ENCODE data around the gene GABPB1.

The GABPB1 gene

DNA sequence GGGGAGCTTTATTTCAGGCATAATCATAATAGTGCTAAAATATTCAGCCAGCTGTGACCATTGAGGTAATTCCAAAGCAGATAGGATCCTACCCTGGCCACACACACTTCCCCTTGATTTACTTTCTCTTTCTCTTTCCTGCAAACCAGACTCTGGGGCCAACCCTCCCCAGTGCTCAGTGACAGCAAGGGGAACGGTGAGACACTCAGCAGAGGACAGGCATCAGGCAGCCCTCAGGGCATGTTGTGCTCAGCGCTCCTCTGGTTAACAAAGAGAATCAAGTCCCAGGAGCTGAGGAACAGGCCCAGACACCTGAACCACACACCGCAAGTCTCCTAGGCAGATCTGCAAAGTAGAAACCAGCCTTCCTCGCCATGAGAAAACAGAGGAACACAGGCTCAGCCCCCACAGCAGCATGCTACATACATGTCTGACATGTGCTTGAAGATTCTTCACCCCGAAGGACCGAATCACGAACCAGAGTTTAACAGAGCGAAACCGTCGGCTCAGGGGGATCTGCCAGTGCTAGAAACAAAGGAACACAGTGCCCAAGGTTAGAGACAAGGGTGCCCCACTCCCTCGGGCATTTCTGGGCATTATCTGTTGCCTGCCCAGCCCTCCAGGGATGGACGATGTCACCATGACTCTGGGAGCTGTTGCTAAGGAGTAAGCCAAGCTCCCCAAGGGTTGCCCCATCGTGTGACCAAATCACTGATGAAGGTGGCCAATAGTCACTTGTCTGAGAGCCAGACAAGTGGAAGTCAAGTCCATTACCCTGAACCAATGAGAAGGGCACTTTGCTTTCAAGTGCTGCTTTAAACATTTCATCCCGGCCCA lies 107.0 kb downstream of the GABPB1 start:
- TF ChIP-seq, protein P1, sequence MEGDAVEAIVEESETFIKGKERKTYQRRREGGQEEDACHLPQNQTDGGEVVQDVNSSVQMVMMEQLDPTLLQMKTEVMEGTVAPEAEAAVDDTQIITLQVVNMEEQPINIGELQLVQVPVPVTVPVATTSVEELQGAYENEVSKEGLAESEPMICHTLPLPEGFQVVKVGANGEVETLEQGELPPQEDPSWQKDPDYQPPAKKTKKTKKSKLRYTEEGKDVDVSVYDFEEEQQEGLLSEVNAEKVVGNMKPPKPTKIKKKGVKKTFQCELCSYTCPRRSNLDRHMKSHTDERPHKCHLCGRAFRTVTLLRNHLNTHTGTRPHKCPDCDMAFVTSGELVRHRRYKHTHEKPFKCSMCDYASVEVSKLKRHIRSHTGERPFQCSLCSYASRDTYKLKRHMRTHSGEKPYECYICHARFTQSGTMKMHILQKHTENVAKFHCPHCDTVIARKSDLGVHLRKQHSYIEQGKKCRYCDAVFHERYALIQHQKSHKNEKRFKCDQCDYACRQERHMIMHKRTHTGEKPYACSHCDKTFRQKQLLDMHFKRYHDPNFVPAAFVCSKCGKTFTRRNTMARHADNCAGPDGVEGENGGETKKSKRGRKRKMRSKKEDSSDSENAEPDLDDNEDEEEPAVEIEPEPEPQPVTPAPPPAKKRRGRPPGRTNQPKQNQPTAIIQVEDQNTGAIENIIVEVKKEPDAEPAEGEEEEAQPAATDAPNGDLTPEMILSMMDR (IDR thresholded peaks at IDR 0.05; ENCODE audit: low read depth, low read length) = no peak
- Histone ChIP-seq H3K9me3 (ENCODE audit: severe bottlenecking) (no peaks in the 10 kb centered on the region), H3K27ac (no peak overlapping the region), H3K27me3 (ENCODE audit: insufficient read depth, low read depth, severe bottlenecking) (no peaks in the 10 kb centered on the region), H3K4me3 (ENCODE audit: low read depth, low read length) (no peak overlapping the region), H3K36me3 (no peaks in the 10 kb centered on the region)
- no peak for DNase-seq

DNA sequence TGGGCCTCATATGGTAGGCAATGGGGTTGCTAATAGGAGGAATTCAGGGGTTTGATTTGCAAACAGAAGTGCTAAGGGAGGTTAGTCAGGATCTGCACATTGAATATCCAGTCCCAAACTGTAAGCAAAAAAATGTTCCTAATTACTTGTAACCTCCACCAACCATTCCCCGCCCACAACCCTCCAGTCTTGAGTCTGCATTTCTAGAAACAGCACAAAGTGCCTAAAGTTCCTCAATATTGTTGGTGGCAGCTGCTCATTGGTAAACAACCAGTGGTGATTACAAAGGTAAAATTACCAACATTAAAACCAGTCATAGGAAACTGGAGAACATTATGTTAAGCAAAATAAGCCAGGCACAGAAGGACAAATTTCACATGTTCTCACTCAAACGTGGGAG lies 108.4 kb downstream of the GABPB1 start:
- Histone ChIP-seq H3K27ac (peak overlapping the region; percentile 32), H3K4me3 (ENCODE audit: low read depth, low read length) (no peak overlapping the region), H3K9me3 (ENCODE audit: severe bottlenecking) (no peaks in the 10 kb centered on the region), H3K36me3 (no peaks in the 10 kb centered on the region), H3K27me3 (ENCODE audit: insufficient read depth, low read depth, severe bottlenecking) (no peaks in the 10 kb centered on the region)
- TF ChIP-seq, protein P1 (IDR thresholded peaks at IDR 0.05; ENCODE audit: low read depth, low read length) = no peak
- DNase-seq = no peak

DNA sequence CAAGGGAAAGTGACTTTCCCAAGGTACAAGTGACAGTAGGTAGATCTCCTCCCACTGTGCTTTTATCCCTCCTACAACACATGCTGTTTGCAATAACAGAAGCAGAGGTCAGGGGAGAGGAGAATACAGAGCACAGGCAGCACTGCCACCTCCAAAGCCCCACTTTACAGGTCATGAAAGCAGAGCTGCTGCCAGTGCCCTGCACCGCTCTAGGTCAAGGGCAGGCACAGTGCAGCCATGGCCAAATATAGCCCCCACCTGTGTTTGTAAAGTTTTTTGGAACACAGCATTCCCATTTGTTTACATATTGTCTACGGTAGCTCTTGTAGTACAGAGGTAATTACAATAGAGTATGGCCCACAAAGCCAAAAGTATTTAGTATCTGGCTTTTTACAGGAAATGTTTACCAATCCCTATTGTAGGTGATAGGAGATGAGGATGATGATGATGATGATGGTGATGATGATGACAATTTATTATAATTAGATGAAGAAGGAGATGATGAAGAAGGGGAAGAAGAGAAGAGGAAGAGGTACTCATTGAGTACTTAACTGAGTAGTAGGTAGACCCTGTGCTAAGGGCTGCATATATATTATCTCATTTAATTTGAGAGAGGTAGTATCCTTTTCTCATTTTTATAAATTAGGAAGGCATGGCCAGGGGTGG lies 109.9 kb downstream of the GABPB1 start:
- H3K27me3 ChIP-seq (ENCODE audit: insufficient read depth, low read depth, severe bottlenecking) = no peaks in the 10 kb centered on the region
- no peak overlapping the region for H3K27ac ChIP-seq
- H3K9me3 ChIP-seq (ENCODE audit: severe bottlenecking) = no peaks in the 10 kb centered on the region
- TF ChIP-seq, protein P1 (IDR thresholded peaks at IDR 0.05; ENCODE audit: low read depth, low read length) = no peak
- H3K36me3 ChIP-seq = no peaks in the 10 kb centered on the region
- H3K4me3 ChIP-seq (ENCODE audit: low read depth, low read length) = no peak overlapping the region
- no peak for DNase-seq

DNA sequence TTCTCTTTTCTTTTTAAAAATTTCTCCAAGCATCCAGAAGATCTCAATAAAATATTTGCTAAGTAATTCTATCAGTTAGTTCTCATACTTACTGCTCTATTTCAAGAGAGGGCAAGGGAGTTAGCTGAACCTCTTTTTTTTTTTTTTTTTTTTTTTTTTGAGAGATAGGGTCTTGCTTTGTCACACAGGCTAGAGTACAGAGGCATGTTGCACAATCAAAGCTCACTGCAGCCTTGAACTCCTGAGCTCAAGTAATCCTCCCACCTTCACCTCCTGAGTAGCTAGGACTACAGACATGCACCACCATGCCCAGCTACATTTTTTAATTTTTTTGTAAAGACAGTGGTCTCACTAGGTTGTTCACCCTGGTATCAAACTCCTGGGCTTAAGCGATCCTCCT lies 110.8 kb downstream of the GABPB1 start:
- H3K36me3 ChIP-seq = no peaks in the 10 kb centered on the region
- H3K27ac ChIP-seq = no peak overlapping the region
- TF ChIP-seq, protein P1 (IDR thresholded peaks at IDR 0.05; ENCODE audit: low read depth, low read length) = no peak
- H3K27me3 ChIP-seq (ENCODE audit: insufficient read depth, low read depth, severe bottlenecking) = no peaks in the 10 kb centered on the region
- no peaks in the 10 kb centered on the region for H3K9me3 ChIP-seq (ENCODE audit: severe bottlenecking)
- no peak overlapping the region for H3K4me3 ChIP-seq (ENCODE audit: low read depth, low read length)
- DNase-seq = no peak

DNA sequence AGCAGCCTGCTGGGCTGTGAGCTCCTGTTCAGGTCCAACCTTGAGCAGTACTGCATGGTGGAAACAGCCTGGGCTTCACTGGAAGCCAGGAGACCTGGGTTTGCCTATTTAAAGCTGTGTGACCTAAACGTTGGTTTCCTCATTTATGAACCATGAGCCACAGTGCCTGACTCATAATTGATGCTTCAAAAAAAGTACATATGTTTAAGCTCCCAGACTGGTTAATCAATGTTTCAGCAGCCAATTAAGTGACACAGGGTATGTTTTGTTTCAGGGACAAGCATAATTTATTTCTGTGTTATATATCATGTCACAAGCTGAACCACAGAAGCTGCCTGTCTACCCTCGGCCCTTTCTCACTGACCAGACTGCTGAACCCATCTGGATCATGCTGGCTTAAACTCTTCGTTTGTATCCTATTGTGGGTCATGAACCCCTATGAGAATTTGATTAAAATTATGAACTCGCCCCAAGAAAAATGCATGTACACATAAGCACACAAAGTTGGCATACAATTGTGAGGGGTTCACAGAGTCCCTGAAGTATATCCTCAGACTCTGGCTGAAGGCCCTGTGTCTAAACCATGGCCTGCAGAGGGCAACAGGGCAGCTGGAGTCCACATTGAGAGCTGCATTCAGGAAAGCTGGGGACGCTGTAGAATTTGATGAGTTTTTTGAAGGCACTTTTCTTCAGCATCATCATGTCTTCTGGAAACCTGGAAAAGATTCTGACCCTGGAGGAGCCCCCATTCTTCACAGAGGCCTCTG lies 113.1 kb downstream of the GABPB1 start:
- H3K9me3 ChIP-seq (ENCODE audit: severe bottlenecking) = no peaks in the 10 kb centered on the region
- H3K27me3 ChIP-seq (ENCODE audit: insufficient read depth, low read depth, severe bottlenecking) = no peaks in the 10 kb centered on the region
- TF ChIP-seq, protein P1 (IDR thresholded peaks at IDR 0.05; ENCODE audit: low read depth, low read length) = peak; percentile 27; the same call in 1 of the 2 replicates
- H3K27ac ChIP-seq = no peak overlapping the region
- DNase-seq = no peak
- H3K36me3 ChIP-seq = no peaks in the 10 kb centered on the region
- no peak overlapping the region for H3K4me3 ChIP-seq (ENCODE audit: low read depth, low read length)
